CD4-positive, alpha-beta T cell treated with Interleukin-6 at 100 ng/mL for 8 hours (primary cell): ENCODE data around the gene MACROH2A1.

Source experiments
- DNase-seq: peaks from one replicate; pipeline ENCODE4 v3.0.0-alpha.2; 2020; ENCODE audit warnings: mixed read lengths, low spot score

The MACROH2A1 gene

GRCh38 chr5:135397084-135397483 lies 1.9 kb downstream of the MACROH2A1 start:
- no peak for DNase-seq

- DNase-seq, result no peak
These were observed 2.5 kb downstream of the MACROH2A1 start for GRCh38 chr5:135396459-135397055.

DNA sequence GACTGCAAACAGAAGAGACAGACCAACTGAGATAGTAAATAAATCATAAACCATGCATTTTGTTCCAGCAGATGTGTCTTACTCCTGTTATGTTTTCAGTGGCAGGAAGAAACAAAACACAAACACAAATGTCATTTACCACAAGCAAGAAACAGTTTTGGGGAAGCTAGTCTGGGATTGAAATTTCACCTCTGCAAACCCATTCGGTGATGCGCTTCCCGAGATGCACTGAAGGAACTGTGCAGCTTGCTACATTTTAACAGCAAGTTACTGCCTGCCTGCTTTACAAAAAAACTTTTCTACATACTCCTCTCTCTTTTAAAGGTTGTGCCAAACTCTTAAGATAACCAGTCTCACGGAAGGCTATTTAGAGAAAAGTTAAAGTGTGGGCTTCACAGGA lies 3.2 kb downstream of the MACROH2A1 start:
- DNase-seq, result no peak

DNA sequence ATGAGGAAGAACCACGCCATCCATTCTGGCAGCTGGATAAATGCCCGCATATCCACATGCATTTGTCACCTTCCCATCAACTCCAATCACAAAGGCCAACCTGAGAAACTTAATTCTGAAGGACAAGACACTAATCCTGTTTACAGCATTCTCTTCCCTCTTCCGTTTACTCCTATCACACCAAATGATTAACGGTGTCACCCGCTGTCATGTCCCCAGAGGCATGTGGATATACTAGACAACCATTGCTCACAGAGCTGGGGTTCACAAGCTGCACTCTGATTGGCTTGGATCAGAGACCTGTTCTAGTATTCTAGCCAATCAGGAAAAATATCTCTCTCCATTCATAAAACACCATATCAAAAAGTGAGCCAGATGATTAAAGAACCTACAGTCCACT lies 3.6 kb downstream of the MACROH2A1 start:
- DNase-seq, result no peak

DNA sequence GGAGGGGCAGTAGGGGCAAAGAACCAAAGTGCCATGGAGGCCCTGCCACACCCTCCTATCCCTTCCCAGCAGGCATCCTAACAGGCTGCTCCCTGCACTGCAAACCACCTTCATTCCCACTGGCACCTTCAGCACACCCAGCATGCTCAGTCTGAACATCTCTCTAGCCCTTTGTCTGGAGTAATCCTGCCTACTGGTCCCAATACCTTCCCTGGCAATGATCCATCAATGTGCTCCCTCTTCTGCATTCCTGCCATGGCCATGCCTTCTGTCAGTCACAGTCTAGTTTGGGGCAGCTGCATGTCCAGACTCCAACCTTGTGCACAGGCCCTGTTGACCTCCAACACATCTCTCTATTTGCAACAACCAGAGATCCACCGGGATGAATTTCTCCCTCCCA lies 4.9 kb downstream of the MACROH2A1 start:
- no peak for DNase-seq

DNA sequence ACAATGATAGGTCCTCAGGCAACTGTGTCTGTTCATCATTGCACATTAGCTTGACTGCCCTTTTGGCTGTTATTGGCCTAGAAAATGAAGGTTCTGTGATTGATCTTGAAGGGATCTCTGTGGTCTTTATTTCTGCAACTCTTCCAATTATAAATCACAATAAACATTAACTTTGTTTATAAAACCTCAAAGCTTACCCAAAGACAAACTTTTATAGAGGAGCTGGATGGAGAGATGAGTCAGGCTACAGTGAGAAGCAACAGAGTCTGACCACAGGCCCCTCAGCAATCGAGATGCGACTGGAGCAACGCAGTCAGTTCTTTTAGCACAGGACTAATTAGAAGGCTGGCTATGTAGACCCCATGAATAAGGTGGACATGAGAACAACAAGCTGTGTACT lies 5.3 kb downstream of the MACROH2A1 start:
- no peak for DNase-seq

GRCh38 chr5:135393229-135393628 lies 5.8 kb downstream of the MACROH2A1 start:
- no peak for DNase-seq

DNA sequence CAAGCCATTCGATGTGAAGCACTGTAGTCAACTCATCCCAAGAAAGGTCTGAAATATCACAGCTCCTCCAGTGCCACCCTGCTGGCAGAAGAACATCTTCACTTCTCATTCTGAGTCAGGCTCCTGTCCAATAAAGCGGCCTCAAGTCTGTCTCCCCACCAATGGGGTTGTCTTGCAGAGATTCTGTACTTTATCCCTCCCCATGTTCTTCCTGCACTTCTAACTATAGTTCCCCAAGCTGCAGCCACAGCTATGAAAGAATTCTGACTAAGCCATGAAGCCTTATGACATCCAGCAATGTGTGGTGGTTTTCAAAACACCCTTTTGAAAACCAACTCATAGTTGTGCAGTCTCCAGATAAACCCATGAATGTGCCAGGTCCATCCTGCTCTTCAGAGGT lies 6.8 kb downstream of the MACROH2A1 start:
- no peak for DNase-seq

DNA sequence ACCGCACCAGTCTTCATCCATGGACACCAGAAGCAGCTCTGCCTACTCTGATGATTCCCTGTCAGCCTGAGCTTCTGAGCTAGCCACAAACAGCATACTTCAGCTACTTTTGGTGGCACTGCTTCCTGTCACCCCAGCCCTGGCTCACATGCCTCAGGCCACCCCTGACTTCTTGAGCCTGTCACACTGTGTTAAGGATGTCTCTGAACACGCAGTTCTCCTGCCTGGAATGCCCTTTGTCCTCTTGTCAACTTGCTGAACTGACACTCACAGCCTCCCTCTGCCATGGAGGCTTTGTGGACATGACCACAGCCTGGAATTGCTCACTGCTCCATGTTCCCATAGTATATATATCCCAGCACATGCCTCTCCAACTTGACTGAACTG lies 7.2 kb downstream of the MACROH2A1 start:
- no peak for DNase-seq

DNA sequence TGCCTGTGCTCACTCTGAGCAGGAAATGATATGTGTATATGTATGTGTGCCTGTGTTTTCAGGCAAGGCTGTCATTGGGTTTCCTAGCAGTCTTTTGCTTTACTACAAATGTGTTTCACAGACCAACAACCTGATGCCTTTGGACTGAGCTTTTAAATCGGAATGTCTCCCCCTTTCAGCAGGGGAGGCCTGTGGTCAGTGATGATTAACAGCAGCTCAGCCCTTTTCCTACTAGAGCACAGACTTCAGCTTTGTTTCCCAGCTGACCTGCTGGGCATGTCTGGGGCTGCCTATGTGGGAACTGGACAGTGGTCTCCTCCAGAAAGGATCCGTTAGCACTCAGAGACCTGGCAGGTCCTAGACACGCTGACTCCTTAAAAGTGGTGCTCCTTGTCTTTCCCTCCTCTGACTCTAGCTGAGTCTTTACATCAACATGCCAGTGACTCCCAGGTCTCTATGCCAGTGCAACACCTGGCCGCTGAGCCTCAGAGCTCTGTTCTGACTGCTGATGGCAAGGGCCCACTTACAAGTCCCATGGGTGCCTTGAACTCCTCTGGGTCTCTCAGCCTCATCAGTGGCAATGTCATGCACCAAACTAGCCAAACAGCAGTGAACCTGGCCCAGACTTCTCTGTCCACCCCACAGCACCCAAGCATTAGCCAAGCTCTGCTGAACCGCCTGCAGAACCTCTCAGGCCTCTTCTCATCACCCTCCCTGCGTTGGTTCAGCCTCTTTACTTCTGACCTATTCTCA lies 7.7 kb downstream of the MACROH2A1 start:
- DNase-seq, result no peak

DNA sequence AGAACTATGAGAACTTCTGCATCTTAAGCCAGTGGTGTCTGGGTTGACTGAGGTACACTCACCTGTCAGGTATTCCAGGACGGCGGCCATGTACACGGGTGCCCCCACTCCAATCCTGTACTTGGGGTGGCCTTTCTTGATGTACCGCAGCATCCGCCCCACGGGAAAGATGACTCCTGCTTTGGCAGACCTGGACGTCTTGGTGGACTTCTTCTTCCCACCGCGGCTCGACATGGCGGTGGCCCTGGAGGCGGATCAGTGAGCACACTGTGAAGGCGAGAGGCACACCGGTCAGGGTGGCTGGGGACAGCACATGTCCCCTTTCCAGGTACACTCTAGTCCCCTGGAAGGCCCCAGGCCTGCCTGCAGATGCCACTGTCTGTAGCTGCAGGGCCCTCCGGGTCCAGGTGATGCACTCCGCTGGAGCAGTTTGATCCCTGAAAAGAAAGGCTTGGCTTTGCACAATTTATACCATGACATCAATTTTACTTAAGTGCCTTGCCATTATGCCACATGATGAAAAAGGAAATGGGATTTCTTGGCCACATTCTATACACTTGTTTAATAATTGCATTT lies 10.1 kb downstream of the MACROH2A1 start:
- no peak for DNase-seq

DNA sequence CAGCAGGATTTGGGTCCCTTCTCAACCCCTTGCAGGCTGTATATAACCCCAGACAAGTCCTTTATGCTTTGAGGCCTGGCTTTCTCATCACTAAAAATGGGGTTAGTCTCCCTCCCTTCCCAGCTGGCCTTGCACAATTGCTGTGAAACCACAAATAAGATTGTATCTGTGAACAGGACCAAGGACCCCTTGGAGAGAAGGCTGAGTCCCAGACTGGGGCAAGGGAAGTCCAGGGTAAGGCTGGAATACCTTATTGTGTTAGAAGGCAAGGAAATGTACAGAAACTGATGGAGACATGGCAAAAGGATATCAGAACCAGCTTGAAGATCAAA lies 11.4 kb downstream of the MACROH2A1 start:
- no peak for DNase-seq

DNA sequence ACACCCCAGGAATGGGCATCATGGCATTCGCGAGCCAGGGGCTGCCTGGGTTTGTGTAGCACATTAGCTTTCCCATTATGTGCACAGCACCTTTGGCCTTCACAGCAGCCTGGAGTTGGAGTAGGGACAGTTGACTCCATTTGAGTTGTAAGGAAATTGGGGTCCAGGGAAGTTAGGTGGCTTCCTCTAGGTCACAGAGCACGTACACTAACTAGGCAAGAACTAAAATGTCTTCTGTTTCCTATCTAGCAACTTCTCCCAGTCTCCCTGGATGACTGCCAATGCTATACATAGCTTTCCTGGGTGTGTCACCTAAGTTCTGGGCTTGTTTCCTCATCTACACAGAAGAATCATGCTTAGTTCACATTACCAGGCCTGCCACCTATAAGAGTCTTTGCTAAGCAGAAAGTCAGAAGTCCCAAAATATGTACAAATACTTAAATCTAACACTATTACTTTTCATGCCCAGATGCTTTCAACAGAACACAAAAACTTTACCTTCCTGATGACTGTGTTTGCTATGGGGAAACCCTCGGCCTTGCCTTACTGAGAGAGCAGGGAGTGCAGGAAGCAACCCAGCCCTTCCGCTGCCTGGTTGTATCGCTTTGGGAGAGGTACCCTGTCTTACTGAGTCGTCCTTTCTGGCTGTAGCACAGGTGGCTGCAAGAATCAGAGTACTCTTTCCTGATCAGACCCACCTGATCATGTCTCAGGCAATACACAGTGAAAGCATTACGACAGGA lies 12.0 kb downstream of the MACROH2A1 start:
- no peak for DNase-seq

GRCh38 chr5:135386096-135386495 lies 12.9 kb downstream of the MACROH2A1 start:
- DNase-seq, result no peak

GRCh38 chr5:135385576-135385975 lies 13.5 kb downstream of the MACROH2A1 start:
- no peak for DNase-seq

DNA sequence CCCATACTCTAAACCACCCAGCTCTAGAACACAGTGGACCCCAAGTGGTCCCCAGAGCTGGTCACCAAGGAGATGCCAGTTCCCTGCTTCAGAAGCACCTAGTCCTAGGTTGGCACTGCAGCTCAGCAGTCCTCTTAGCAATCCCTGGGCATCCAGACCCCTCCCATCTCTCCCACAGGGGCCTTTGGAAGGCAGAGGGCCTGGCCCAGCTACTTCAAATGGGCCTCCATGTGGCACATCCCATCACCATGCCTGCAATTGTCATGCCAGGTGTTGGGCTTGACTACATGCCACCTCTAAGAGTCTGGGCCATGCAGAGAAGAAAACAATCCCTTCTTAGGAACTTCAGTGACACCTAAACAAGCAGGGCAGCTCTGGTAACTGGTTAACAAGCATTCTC lies 14.1 kb downstream of the MACROH2A1 start:
- no peak for DNase-seq

- no peak for DNase-seq
These were observed 15.1 kb downstream of the MACROH2A1 start for GRCh38 chr5:135383803-135384495.

GRCh38 chr5:135382981-135383380 lies 16.1 kb downstream of the MACROH2A1 start:
- no peak for DNase-seq

DNA sequence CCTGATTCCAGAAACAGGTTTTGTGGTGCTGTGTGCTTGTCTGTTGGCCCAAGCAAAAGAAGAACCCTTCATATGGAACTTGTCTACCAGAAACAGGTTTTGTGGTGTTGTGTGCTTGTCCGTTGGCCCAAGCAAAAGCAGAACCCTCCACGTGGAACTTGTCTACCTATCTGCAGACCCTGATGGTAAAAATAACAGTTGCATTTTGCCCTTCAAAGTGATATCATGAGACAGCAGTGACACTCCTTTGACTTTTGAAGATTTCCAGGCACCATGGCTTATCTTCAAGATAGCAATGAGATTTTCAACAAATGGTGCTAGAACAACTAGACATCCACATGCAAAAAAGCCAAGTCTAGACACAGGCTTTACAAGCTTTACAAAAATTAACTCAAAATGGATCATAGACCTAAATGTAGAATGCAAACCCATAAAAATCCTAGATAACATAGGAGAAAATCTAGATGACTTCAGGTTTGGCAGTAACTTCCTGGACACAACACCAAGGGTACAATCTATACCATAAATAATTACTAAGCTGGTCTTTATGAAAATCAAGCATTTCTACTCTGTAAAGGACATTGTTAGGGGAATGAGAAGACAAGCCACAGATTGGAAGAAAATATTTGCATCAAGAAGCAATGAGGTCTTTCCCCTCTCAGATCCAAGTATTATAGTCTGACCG lies 16.8 kb downstream of the MACROH2A1 start:
- no peak for DNase-seq

DNA sequence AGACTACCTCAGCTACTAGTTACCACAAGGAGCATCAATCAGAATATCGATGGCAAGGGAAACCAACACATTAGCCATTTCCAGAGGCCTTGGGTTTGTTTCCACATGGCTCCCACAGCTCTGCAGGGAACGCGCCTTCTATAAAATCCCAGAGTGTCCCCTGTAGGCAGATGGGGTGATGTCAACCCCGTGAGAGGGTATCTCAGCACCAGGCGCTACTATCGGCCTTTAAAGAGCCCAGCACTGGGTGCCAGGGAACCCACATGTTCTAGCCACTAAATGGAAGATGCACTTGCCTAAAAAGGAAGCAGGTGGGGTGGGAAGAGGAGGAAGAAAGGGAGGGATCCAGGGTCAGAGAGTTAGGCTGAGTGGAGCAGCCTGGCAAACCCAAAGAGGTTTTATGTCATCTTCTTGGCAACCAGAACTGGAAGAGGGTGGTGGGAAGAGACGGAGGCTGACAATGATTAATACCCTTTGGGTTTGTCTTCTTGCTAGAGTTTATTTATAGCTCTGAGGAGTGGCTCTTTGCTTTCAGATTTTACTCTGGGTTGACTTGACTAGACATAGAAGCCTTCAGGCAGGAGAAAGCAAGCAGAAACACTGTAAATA lies 19.9 kb downstream of the MACROH2A1 start:
- DNase-seq, result no peak
